Activated T-helper 2 cell treated with anti-CD3 and anti-CD28 coated beads, Interferon-gamma antibody, Interleukin-2, Interleukin-4, amounts not matched to agents 10 μg/mL and 5 μg/mL and 100 μg/mL, durations not matched to agents 14 hours and 24 hours and 36 hours (primary cell): ENCODE measurements around the gene TSPAN11. TPM values are rescaled to one million over a fixed set of nuclear protein-coding genes. Genes with fewer than 3 reads are reported as not detected.
"Not testable (repeated sequence)": the region's sequence is repeated elsewhere in the genome, so short reads cannot be mapped to it uniquely, and the experiment has no call there.

Experiments
- DNase-seq: peaks from one replicate; pipeline ENCODE4 v3.0.0; 2021; ENCODE audit warnings: low spot score
- H3K27ac Mint-ChIP-seq: one replicate; pipeline ENCODE4 v1.8.0; 2021; ENCODE audit warnings: mixed read lengths
- H3K27me3 Mint-ChIP-seq: one replicate; pipeline ENCODE4 v1.8.0; 2021; ENCODE audit warnings: low read depth, mixed read lengths
- H3K36me3 Mint-ChIP-seq: one replicate; pipeline ENCODE4 v1.8.0; 2021; ENCODE audit warnings: low read depth, mixed read lengths
- H3K4me1 Mint-ChIP-seq: one replicate; pipeline ENCODE4 v1.8.0; 2021; ENCODE audit warnings: low read depth, mixed read lengths
- H3K4me3 Mint-ChIP-seq: one replicate; pipeline ENCODE4 v1.8.0; 2021; ENCODE audit warnings: low read depth, mild to moderate bottlenecking, moderate library complexity, mixed read lengths
- H3K9me3 Mint-ChIP-seq: one replicate; pipeline ENCODE4 v1.8.0; 2021; ENCODE audit warnings: mixed read lengths
- intact Hi-C: fragments of 100-400 bp; cut with micrococcal nuclease; formaldehyde crosslinking; loops from one replicate; pipeline ENCODE4 v1.15.1; 2023
- total RNA-seq: library from RNA; stranded (reverse); gene quantifications from 2 replicates; pipeline ENCODE4 v1.2.3, GENCODE V29; 2022

The TSPAN11 gene
- total RNA-seq, 1 donor from 2014 or later = not detected

- Mint-ChIP-seq H3K27ac (no peak overlapping the region), H3K27me3 (peaks cover 6% of the 10 kb centered on the region)
Observed at GRCh38 chr12:31016057-31016456, 89.5 kb downstream of the TSPAN11 start.

GRCh38 chr12:31017535-31017934 lies 91.0 kb downstream of the TSPAN11 start:
- no peak overlapping the region for H3K27ac Mint-ChIP-seq
- H3K9me3 Mint-ChIP-seq = no peaks in the 10 kb centered on the region
- intact Hi-C loops = no loop called here
- no peaks in the 10 kb centered on the region for H3K36me3 Mint-ChIP-seq
- H3K4me3 Mint-ChIP-seq = no peak overlapping the region
- DNase-seq = no peak
- H3K4me1 Mint-ChIP-seq = peaks cover 2% of the 10 kb centered on the region
- H3K27me3 Mint-ChIP-seq = peaks cover under 1% of the 10 kb centered on the region

More at GRCh38 chr12:31016057-31016456, 89.5 kb downstream of the TSPAN11 start:
- intact Hi-C loops = no loop called here
- no peak for DNase-seq
- Mint-ChIP-seq H3K9me3 (no peaks in the 10 kb centered on the region), H3K4me1 (no peaks in the 10 kb centered on the region), H3K4me3 (no peak overlapping the region), H3K36me3 (no peaks in the 10 kb centered on the region)

GRCh38 chr12:31018106-31018789 lies 91.7 kb downstream of the TSPAN11 start:
- Mint-ChIP-seq H3K36me3 (no peaks in the 10 kb centered on the region), H3K4me3 (no peak overlapping the region), H3K4me1 (peaks cover 2% of the 10 kb centered on the region), H3K27me3 (peaks cover 3% of the 10 kb centered on the region), H3K9me3 (no peaks in the 10 kb centered on the region), H3K27ac (no peak overlapping the region)
- no peak for DNase-seq
- intact Hi-C loops = no loop called here

- Mint-ChIP-seq H3K4me1 (peaks cover 2% of the 10 kb centered on the region), H3K36me3 (no peaks in the 10 kb centered on the region), H3K4me3 (no peak overlapping the region), H3K9me3 (no peaks in the 10 kb centered on the region), H3K27me3 (peaks cover 9% of the 10 kb centered on the region), H3K27ac (no peak overlapping the region)
- DNase-seq = no peak
- intact Hi-C loops = no loop called here
Observed at GRCh38 chr12:31018790-31019505, 92.4 kb downstream of the TSPAN11 start.

GRCh38 chr12:31019561-31019960 lies 93.0 kb downstream of the TSPAN11 start:
- DNase-seq = no peak
- H3K9me3 Mint-ChIP-seq = no peaks in the 10 kb centered on the region
- no peak overlapping the region for H3K4me3 Mint-ChIP-seq
- H3K36me3 Mint-ChIP-seq = no peaks in the 10 kb centered on the region
- H3K27me3 Mint-ChIP-seq = peaks cover 15% of the 10 kb centered on the region
- H3K4me1 Mint-ChIP-seq = peaks cover 2% of the 10 kb centered on the region
- H3K27ac Mint-ChIP-seq = no peak overlapping the region
- intact Hi-C loops = no loop called here

- H3K4me3 Mint-ChIP-seq = no peak overlapping the region
- DNase-seq = no peak
- no peaks in the 10 kb centered on the region for H3K36me3 Mint-ChIP-seq
- no peak overlapping the region for H3K27ac Mint-ChIP-seq
- intact Hi-C loops = no loop called here
- peaks cover 2% of the 10 kb centered on the region for H3K4me1 Mint-ChIP-seq
- H3K27me3 Mint-ChIP-seq = peaks cover 17% of the 10 kb centered on the region
- no peaks in the 10 kb centered on the region for H3K9me3 Mint-ChIP-seq
Observed at GRCh38 chr12:31019976-31020375, 93.4 kb downstream of the TSPAN11 start.

- Mint-ChIP-seq H3K9me3 (no peaks in the 10 kb centered on the region), H3K4me1 (peaks cover 2% of the 10 kb centered on the region), H3K4me3 (no peak overlapping the region), H3K36me3 (no peaks in the 10 kb centered on the region), H3K27ac (no peak overlapping the region), H3K27me3 (peaks cover 17% of the 10 kb centered on the region)
- DNase-seq = no peak
- intact Hi-C loops = no loop called here
Observed at GRCh38 chr12:31020385-31021166, 94.0 kb downstream of the TSPAN11 start.

GRCh38 chr12:31021181-31021580 lies 94.6 kb downstream of the TSPAN11 start:
- DNase-seq = no peak
- H3K36me3 Mint-ChIP-seq = no peaks in the 10 kb centered on the region
- no peak overlapping the region for H3K27ac Mint-ChIP-seq
- no peaks in the 10 kb centered on the region for H3K9me3 Mint-ChIP-seq
- peaks cover 2% of the 10 kb centered on the region for H3K4me1 Mint-ChIP-seq
- intact Hi-C loops = no loop called here
- H3K4me3 Mint-ChIP-seq = no peak overlapping the region
- peaks cover 17% of the 10 kb centered on the region for H3K27me3 Mint-ChIP-seq

GRCh38 chr12:31021809-31022494 lies 95.4 kb downstream of the TSPAN11 start:
- Mint-ChIP-seq H3K36me3 (no peaks in the 10 kb centered on the region), H3K27ac (no peak overlapping the region), H3K4me1 (peaks cover 2% of the 10 kb centered on the region), H3K9me3 (no peaks in the 10 kb centered on the region), H3K4me3 (no peak overlapping the region), H3K27me3 (peaks cover 17% of the 10 kb centered on the region)
- no peak for DNase-seq
- intact Hi-C loops = no loop called here

- no peaks in the 10 kb centered on the region for H3K36me3 Mint-ChIP-seq
- no peak overlapping the region for H3K27ac Mint-ChIP-seq
- intact Hi-C loops = no loop called here
- H3K27me3 Mint-ChIP-seq = peaks cover 17% of the 10 kb centered on the region
- DNase-seq = no peak
- peaks cover 2% of the 10 kb centered on the region for H3K4me1 Mint-ChIP-seq
- H3K9me3 Mint-ChIP-seq = no peaks in the 10 kb centered on the region
- H3K4me3 Mint-ChIP-seq = no peak overlapping the region
Observed at GRCh38 chr12:31023271-31023724, 96.8 kb downstream of the TSPAN11 start.

GRCh38 chr12:31026202-31026601 lies 99.7 kb downstream of the TSPAN11 start:
- Mint-ChIP-seq H3K4me3 (no peak overlapping the region), H3K27ac (no peak overlapping the region), H3K4me1 (peaks cover 14% of the 10 kb centered on the region), H3K27me3 (peaks cover 22% of the 10 kb centered on the region), H3K9me3 (no peaks in the 10 kb centered on the region), H3K36me3 (no peaks in the 10 kb centered on the region)
- intact Hi-C loops = no loop called here
- DNase-seq = no peak

- peaks cover 22% of the 10 kb centered on the region for H3K27me3 Mint-ChIP-seq
- H3K27ac Mint-ChIP-seq, H3K36me3 Mint-ChIP-seq, H3K9me3 Mint-ChIP-seq, DNase-seq, intact Hi-C loops, H3K4me3 Mint-ChIP-seq: not testable (repeated sequence)
- peaks cover 12% of the 10 kb centered on the region for H3K4me1 Mint-ChIP-seq
Observed at GRCh38 chr12:31027006-31027405, 100.5 kb downstream of the TSPAN11 start.
